HG03159 (cell line): ENCODE results near the gene COL23A1.

Experiments used
- ATAC-seq: cut with Tn5 transposase; IDR thresholded peaks from one replicate; pipeline ENCODE4 v1.9.1; 2021; ENCODE audit warnings: mild to moderate bottlenecking, moderate library complexity; ENCODE audit not compliant: unreplicated experiment

Gene COL23A1

GRCh38 chr5:178427576-178428197, 162.5 kb downstream of the COL23A1 start:
- no peak for ATAC-seq

GRCh38 chr5:178426326-178427130, 163.7 kb downstream of the COL23A1 start:
- ATAC-seq, result no peak

- ATAC-seq, result no peak
Measured at GRCh38 chr5:178425621-178426068, 164.5 kb downstream of the COL23A1 start.

GRCh38 chr5:178424810-178425177, 165.4 kb downstream of the COL23A1 start:
- no peak for ATAC-seq

GRCh38 chr5:178423901-178424809, 166.0 kb downstream of the COL23A1 start:
- no peak for ATAC-seq

GRCh38 chr5:178423431-178423830, 166.8 kb downstream of the COL23A1 start:
- no peak for ATAC-seq

- no peak for ATAC-seq
Measured at GRCh38 chr5:178422400-178422775, 167.8 kb downstream of the COL23A1 start.

- ATAC-seq, result no peak
Measured at GRCh38 chr5:178421699-178422399, 168.3 kb downstream of the COL23A1 start.

GRCh38 chr5:178421128-178421527, 169.1 kb downstream of the COL23A1 start:
- no peak for ATAC-seq

GRCh38 chr5:178420354-178420781, 169.8 kb downstream of the COL23A1 start:
- ATAC-seq, result no peak

- no peak for ATAC-seq
Measured at GRCh38 chr5:178419651-178420050, 170.5 kb downstream of the COL23A1 start.

GRCh38 chr5:178419196-178419595, 171.0 kb downstream of the COL23A1 start:
- no peak for ATAC-seq

GRCh38 chr5:178418471-178419010, 171.7 kb downstream of the COL23A1 start:
- no peak for ATAC-seq

GRCh38 chr5:178418031-178418430, 172.2 kb downstream of the COL23A1 start:
- ATAC-seq, result no peak

GRCh38 chr5:178417391-178417811, 172.8 kb downstream of the COL23A1 start:
- no peak for ATAC-seq

GRCh38 chr5:178416919-178417318, 173.3 kb downstream of the COL23A1 start:
- ATAC-seq, result no peak

- ATAC-seq, result no peak
Measured at GRCh38 chr5:178416206-178416882, 173.8 kb downstream of the COL23A1 start.

GRCh38 chr5:178415353-178415752, 174.8 kb downstream of the COL23A1 start:
- ATAC-seq, result no peak

GRCh38 chr5:178413988-178414387, 176.2 kb downstream of the COL23A1 start:
- no peak for ATAC-seq

GRCh38 chr5:178411083-178411482, 179.1 kb downstream of the COL23A1 start:
- no peak for ATAC-seq
